HEK293 (cell line): ENCODE data around the gene CHCHD10.
A peak's percentile ranks its signal among the peaks of the same experiment; 100 is the strongest.

Experiments
- CTCF ChIP-seq: fragments of 450-650 bp; formaldehyde crosslinking; IDR thresholded peaks from 2 replicates; pipeline ENCODE4 v1.5.1; 2016; ENCODE audit warnings: missing biosample characterization, missing genetic modification characterization
- ZBTB8A ChIP-seq: fragments of 450-650 bp; formaldehyde crosslinking; IDR thresholded peaks from 2 replicates; pipeline ENCODE4 v1.5.1; 2016; ENCODE audit warnings: missing biosample characterization, missing genetic modification characterization
- ZFP37 ChIP-seq: fragments of 450-650 bp; formaldehyde crosslinking; IDR thresholded peaks from 2 replicates; pipeline ENCODE4 v1.5.1; 2016; ENCODE audit warnings: missing biosample characterization, missing genetic modification characterization

DNA sequence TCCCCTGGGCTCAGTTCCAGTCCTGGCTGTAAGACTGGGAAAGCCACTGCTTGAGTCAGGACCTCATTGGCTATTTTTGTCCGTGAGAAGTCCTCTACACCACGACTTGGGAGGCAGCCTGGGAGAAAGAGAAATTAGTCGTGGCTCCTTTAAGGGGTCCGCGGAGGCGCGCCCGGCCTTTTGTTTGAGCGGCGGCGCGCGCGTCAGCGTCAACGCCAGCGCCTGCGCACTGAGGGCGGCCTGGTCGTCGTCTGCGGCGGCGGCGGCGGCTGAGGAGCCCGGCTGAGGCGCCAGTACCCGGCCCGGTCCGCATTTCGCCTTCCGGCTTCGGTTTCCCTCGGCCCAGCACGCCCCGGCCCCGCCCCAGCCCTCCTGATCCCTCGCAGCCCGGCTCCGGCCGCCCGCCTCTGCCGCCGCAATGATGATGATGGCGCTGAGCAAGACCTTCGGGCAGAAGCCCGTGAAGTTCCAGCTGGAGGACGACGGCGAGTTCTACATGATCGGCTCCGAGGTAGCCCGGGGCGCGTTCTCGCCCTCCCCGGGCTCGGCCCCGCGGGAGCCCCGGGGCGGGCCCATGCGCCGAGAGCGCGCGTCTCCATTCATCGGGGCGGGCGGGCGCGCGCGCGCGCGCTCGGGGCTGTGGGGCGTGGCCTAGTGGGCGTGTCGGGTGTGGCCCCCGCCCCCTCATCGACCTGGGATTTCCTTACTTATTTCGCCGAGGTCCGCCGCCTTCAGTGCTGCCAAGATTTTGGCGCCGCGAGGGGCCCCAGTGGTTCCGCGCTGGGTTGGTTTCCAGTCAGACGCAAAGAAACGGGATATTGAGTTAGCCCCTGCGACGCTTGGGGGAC, 19.2 kb upstream of the CHCHD10 start, which contains the start of gene SMARCB1:
- TF ChIP-seq CTCF (tag by site-specific recombination): no peak
- TF ChIP-seq ZBTB8A: peak; percentile 65
- TF ChIP-seq ZFP37 (tag by site-specific recombination): no peak
